GM23338 (cell line): Measurements from ENCODE around the gene F2RL3. TPM values are rescaled to one million over a fixed set of nuclear protein-coding genes. Genes with fewer than 3 reads are reported as not detected.

ENCODE experiments used
- ATAC-seq: fragments of 200-7000 bp; cut with Tn5 transposase; 3 replicates; pipeline ENCODE4 v1.9.1; 2020
- DNase-seq: peaks from one replicate; pipeline ENCODE4 v3.0.0-alpha.2; 2015; ENCODE audit warnings: low spot score
- H2AFZ ChIP-seq: fragments of 200-600 bp; sonication (generic); 2 replicates; pipeline ENCODE4 v1.8.0; 2016; ENCODE audit warnings: antibody characterized with exemption, mild to moderate bottlenecking, moderate library complexity
- H3F3A ChIP-seq: fragments of 200-600 bp; sonication (generic); replicated peaks from 2 replicates; pipeline ENCODE4 v1.8.0; 2017; ENCODE audit warnings: antibody characterized with exemption, mixed run types, low read depth
- H3K27ac ChIP-seq: fragments of 200-600 bp; sonication (generic); 2 replicates; pipeline ENCODE4 v1.6.1; 2016; ENCODE audit warnings: low read depth
- H3K27me3 ChIP-seq: fragments of 200-600 bp; sonication (generic); 2 replicates; pipeline ENCODE4 v1.8.0; 2016; ENCODE audit warnings: mild to moderate bottlenecking, mixed run types, moderate library complexity; ENCODE audit not compliant: insufficient read depth
- H3K36me3 ChIP-seq: fragments of 200-600 bp; sonication (generic); 2 replicates; pipeline ENCODE4 v1.8.0; 2016; ENCODE audit warnings: mild to moderate bottlenecking; ENCODE audit not compliant: insufficient read depth
- H3K4me1 ChIP-seq: fragments of 200-600 bp; sonication (generic); 2 replicates; pipeline ENCODE4 v1.8.0; 2016; ENCODE audit warnings: mild to moderate bottlenecking, moderate library complexity; ENCODE audit not compliant: insufficient read depth
- H3K4me2 ChIP-seq: fragments of 200-600 bp; sonication (generic); 2 replicates; pipeline ENCODE4 v1.7.1; 2017; ENCODE audit warnings: mixed run types
- H3K4me3 ChIP-seq: fragments of 200-600 bp; sonication (generic); 2 replicates; pipeline ENCODE4 v1.6.1; 2016; ENCODE audit warnings: mixed run types
- H3K79me2 ChIP-seq: fragments of 200-600 bp; sonication (generic); replicated peaks from 2 replicates; pipeline ENCODE4 v1.8.0; 2017; ENCODE audit warnings: mild to moderate bottlenecking; ENCODE audit not compliant: insufficient read depth
- H3K9me2 ChIP-seq: fragments of 200-600 bp; sonication (generic); 2 replicates; pipeline ENCODE4 v1.8.0; 2017; ENCODE audit not compliant: insufficient read depth
- H4K20me1 ChIP-seq: fragments of 200-600 bp; sonication (generic); replicated peaks from 2 replicates; pipeline ENCODE4 v1.8.0; 2017; ENCODE audit warnings: mild to moderate bottlenecking; ENCODE audit not compliant: insufficient read depth
- H3K27ac Mint-ChIP-seq: 2 replicates; pipeline ENCODE4 v1.8.0; 2020; ENCODE audit warnings: inconsistent platforms, mild to moderate bottlenecking, moderate library complexity, mixed read lengths
- H3K27me3 Mint-ChIP-seq: 3 replicates; pipeline ENCODE4 v1.8.0; 2022; ENCODE audit warnings: low read depth, mild to moderate bottlenecking, moderate library complexity, mixed read lengths, inconsistent platforms; ENCODE audit not compliant: insufficient read depth, poor library complexity
- H3K36me3 Mint-ChIP-seq: 3 replicates; pipeline ENCODE4 v1.8.0; 2021; ENCODE audit warnings: low read depth, mild to moderate bottlenecking, inconsistent platforms, moderate library complexity, mixed read lengths
- H3K4me1 Mint-ChIP-seq: 3 replicates; pipeline ENCODE4 v1.8.0; 2020; ENCODE audit warnings: mild to moderate bottlenecking, inconsistent platforms, mixed read lengths
- H3K4me3 Mint-ChIP-seq: 3 replicates; pipeline ENCODE4 v1.8.0; 2021; ENCODE audit warnings: moderate library complexity, mild to moderate bottlenecking, inconsistent platforms, mixed read lengths
- H3K9me3 Mint-ChIP-seq: 3 replicates; pipeline ENCODE4 v1.8.0; 2020; ENCODE audit warnings: moderate library complexity, mild to moderate bottlenecking, inconsistent platforms, mixed read lengths
- CREB1 ChIP-seq: fragments of 250-450 bp; sonication (Bioruptor Pico); IDR thresholded peaks from 2 replicates; pipeline ENCODE4 v1.5.0; 2020; ENCODE audit warnings: low read depth, mild to moderate bottlenecking, moderate library complexity
- CTCF ChIP-seq, 2 experiments: fragments of 200-600 bp in 1 of 2; sonication (generic) in 1 of 2; conservative IDR thresholded peaks; 2 replicates each; pipeline versions ENCODE4 v1.5.1 to v1.6.1; 2016 to 2017; ENCODE audit warnings: antibody characterized with exemption in 2 of 2, low read depth in 2 of 2, mild to moderate bottlenecking in 2 of 2, moderate library complexity in 1 of 2
- EZH2 ChIP-seq: fragments of 200-600 bp; sonication (generic); IDR thresholded peaks from one replicate; pipeline ENCODE4 v1.8.0; 2017; ENCODE audit warnings: antibody characterized with exemption, mild to moderate bottlenecking, low read depth; ENCODE audit not compliant: unreplicated experiment
- EZH2phosphoT487 ChIP-seq: fragments of 200-600 bp; sonication (generic); IDR thresholded peaks from one replicate; pipeline ENCODE4 v1.8.1; 2018; ENCODE audit warnings: antibody characterized with exemption; ENCODE audit not compliant: unreplicated experiment
- STAT1 ChIP-seq: IDR thresholded peaks from one replicate; pipeline ENCODE4 v1.6.1; 2016; ENCODE audit warnings: antibody characterized with exemption; ENCODE audit not compliant: unreplicated experiment
- ZNF114 ChIP-seq: fragments of 250-450 bp; sonication (Bioruptor Pico); IDR thresholded peaks from 2 replicates; pipeline ENCODE4 v1.5.0; 2020; ENCODE audit warnings: mild to moderate bottlenecking, moderate library complexity
- polyA plus RNA-seq: library from polyadenylated mRNA; unstranded; fragments of >200 nt; fragmentation: Nextera tagmentation; extraction: Ambion mirVana; gene quantifications from 2 replicates; pipeline ENCODE4 v1.2.1, GENCODE V29; 2016
- total RNA-seq: library from RNA; depleted of rRNA; stranded (reverse); fragments of >200 nt; shearing (Covaris generic); gene quantifications from 2 replicates; pipeline ENCODE4 v1.2.3, GENCODE V29; 2014

F2RL3 gene
- total and polyA plus RNA-seq, 2 experiments from 2014 or later = not detected

- ATAC-seq = no peak
- no peak overlapping the region for H3K4me2 ChIP-seq
- Mint-ChIP-seq H3K27ac (no peak overlapping the region), H3K36me3 (peaks cover 14% of the 10 kb centered on the region), H3K4me3 (no peak overlapping the region), H3K4me1 (no peaks in the 10 kb centered on the region; the same call in 2 of the 3 replicates), H3K9me3 (peaks cover 32% of the 10 kb centered on the region), H3K27me3 (peaks cover 3% of the 10 kb centered on the region)
- H3K27me3 ChIP-seq = no peaks in the 10 kb centered on the region
- H3K4me1 ChIP-seq = no peaks in the 10 kb centered on the region
- no peaks in the 10 kb centered on the region for H3K9me2 ChIP-seq
- H2AFZ ChIP-seq = no peak overlapping the region
- no peak for TF ChIP-seq EZH2phosphoT487
- H4K20me1 ChIP-seq = no peaks in the 10 kb centered on the region
- H3F3A ChIP-seq = no peaks in the 10 kb centered on the region
- no peak overlapping the region for H3K27ac ChIP-seq
- H3K4me3 ChIP-seq = no peak overlapping the region
- no peak for DNase-seq
- no peaks in the 10 kb centered on the region for H3K36me3 ChIP-seq
- H3K79me2 ChIP-seq = no peaks in the 10 kb centered on the region
Observed at GRCh38 chr19:16919496-16919895, 30.7 kb downstream of the F2RL3 start.

- H3K4me2 ChIP-seq = no peak overlapping the region
- ATAC-seq = no peak
- no peaks in the 10 kb centered on the region for H3K9me2 ChIP-seq
- no peaks in the 10 kb centered on the region for H3K27me3 ChIP-seq
- no peak overlapping the region for H3K27ac Mint-ChIP-seq
- H4K20me1 ChIP-seq = no peaks in the 10 kb centered on the region
- H3K4me1 Mint-ChIP-seq = no peaks in the 10 kb centered on the region; the same call in 2 of the 3 replicates
- H3K36me3 ChIP-seq = no peaks in the 10 kb centered on the region
- H3K9me3 Mint-ChIP-seq = peaks cover 29% of the 10 kb centered on the region
- H3K79me2 ChIP-seq = no peaks in the 10 kb centered on the region
- peaks cover 22% of the 10 kb centered on the region for H3K36me3 Mint-ChIP-seq
- no peaks in the 10 kb centered on the region for H3F3A ChIP-seq
- TF ChIP-seq EZH2 (no peak), CTCF (conservative IDR thresholded peaks at IDR 0.05; ENCODE audit: low read depth in 2 of 2) (no peak), EZH2phosphoT487 (no peak), CREB1 (CRISPR knock-in tag) (no peak), STAT1 (no peak)
- no peak for DNase-seq
- H3K4me3 Mint-ChIP-seq = no peak overlapping the region
- H3K27ac ChIP-seq = no peak overlapping the region
- no peak overlapping the region for H2AFZ ChIP-seq
- no peaks in the 10 kb centered on the region for H3K4me1 ChIP-seq
- peaks cover 4% of the 10 kb centered on the region for H3K27me3 Mint-ChIP-seq
- H3K4me3 ChIP-seq = no peak overlapping the region
Observed at GRCh38 chr19:16920816-16921529, 32.2 kb downstream of the F2RL3 start.

- Histone ChIP-seq H3K4me1 (no peaks in the 10 kb centered on the region), H3K27ac (no peak overlapping the region), H3K4me2 (no peak overlapping the region), H3K9me2 (no peaks in the 10 kb centered on the region), H2AFZ (no peak overlapping the region), H3K4me3 (no peak overlapping the region), H3K27me3 (no peaks in the 10 kb centered on the region), H4K20me1 (no peaks in the 10 kb centered on the region), H3F3A (no peaks in the 10 kb centered on the region), H3K36me3 (no peaks in the 10 kb centered on the region), H3K79me2 (no peaks in the 10 kb centered on the region)
- peaks cover 35% of the 10 kb centered on the region for H3K9me3 Mint-ChIP-seq
- H3K4me3 Mint-ChIP-seq = no peak overlapping the region
- H3K4me1 Mint-ChIP-seq = no peaks in the 10 kb centered on the region; the same call in 2 of the 3 replicates
- H3K27ac Mint-ChIP-seq = no peak overlapping the region
- DNase-seq = no peak
- ATAC-seq = no peak
- peaks cover 25% of the 10 kb centered on the region for H3K36me3 Mint-ChIP-seq
- H3K27me3 Mint-ChIP-seq = peaks cover 4% of the 10 kb centered on the region
- TF ChIP-seq ZNF114 (CRISPR knock-in tag) = no peak
- no peak for TF ChIP-seq STAT1
Observed at GRCh38 chr19:16921766-16922591, 33.2 kb downstream of the F2RL3 start.
